ENCODE data around the gene PCDH9.

The PCDH9 gene

GRCh38 chr13:66859078-66859477 lies 371.1 kb downstream of the PCDH9 start:
- in situ Hi-C loops (cut with MboI; ENCODE audit: low sequenced_read_pairs): no loop called here

- in situ Hi-C loops (cut with MboI; ENCODE audit: low sequenced_read_pairs): no loop called here
These were observed 372.0 kb downstream of the PCDH9 start for GRCh38 chr13:66858163-66858562.

- in situ Hi-C loops (cut with MboI; ENCODE audit: low sequenced_read_pairs): no loop called here
These were observed 375.0 kb downstream of the PCDH9 start for GRCh38 chr13:66855131-66855530.

GRCh38 chr13:66853564-66853963 lies 376.6 kb downstream of the PCDH9 start:
- in situ Hi-C loops (cut with MboI; ENCODE audit: low sequenced_read_pairs): no loop called here

GRCh38 chr13:66849706-66850105 lies 380.4 kb downstream of the PCDH9 start:
- in situ Hi-C loops (cut with MboI; ENCODE audit: low sequenced_read_pairs): no loop called here

- in situ Hi-C loops (cut with MboI; ENCODE audit: low sequenced_read_pairs): no loop called here
These were observed 382.6 kb downstream of the PCDH9 start for GRCh38 chr13:66847541-66847940.

GRCh38 chr13:66845393-66845792 lies 384.7 kb downstream of the PCDH9 start:
- in situ Hi-C loops (cut with MboI; ENCODE audit: low sequenced_read_pairs): no loop called here

GRCh38 chr13:66844933-66845332 lies 385.2 kb downstream of the PCDH9 start:
- in situ Hi-C loops (cut with MboI; ENCODE audit: low sequenced_read_pairs): no loop called here

- in situ Hi-C loops (cut with MboI; ENCODE audit: low sequenced_read_pairs): no loop called here
These were observed 387.4 kb downstream of the PCDH9 start for GRCh38 chr13:66842766-66843165.

- in situ Hi-C loops (cut with MboI; ENCODE audit: low sequenced_read_pairs): no loop called here
These were observed 389.5 kb downstream of the PCDH9 start for GRCh38 chr13:66840621-66841020.

GRCh38 chr13:66837246-66837645 lies 392.9 kb downstream of the PCDH9 start:
- in situ Hi-C loops (cut with MboI; ENCODE audit: low sequenced_read_pairs): no loop called here

- in situ Hi-C loops (cut with MboI; ENCODE audit: low sequenced_read_pairs): no loop called here
These were observed 395.0 kb downstream of the PCDH9 start for GRCh38 chr13:66835040-66835628.

GRCh38 chr13:66830940-66831716 lies 399.0 kb downstream of the PCDH9 start:
- in situ Hi-C loops (cut with MboI; ENCODE audit: low sequenced_read_pairs): no loop called here

GRCh38 chr13:66829803-66830202 lies 400.3 kb downstream of the PCDH9 start:
- in situ Hi-C loops (cut with MboI; ENCODE audit: low sequenced_read_pairs): no loop called here

- in situ Hi-C loops (cut with MboI; ENCODE audit: low sequenced_read_pairs): no loop called here
These were observed 403.7 kb downstream of the PCDH9 start for GRCh38 chr13:66826398-66826797.

- in situ Hi-C loops (cut with MboI; ENCODE audit: low sequenced_read_pairs): no loop called here
These were observed 408.6 kb downstream of the PCDH9 start for GRCh38 chr13:66821551-66821950.

GRCh38 chr13:66811455-66811854 lies 418.7 kb downstream of the PCDH9 start:
- in situ Hi-C loops (cut with MboI; ENCODE audit: low sequenced_read_pairs): no loop called here

GRCh38 chr13:66809485-66809884 lies 420.7 kb downstream of the PCDH9 start:
- in situ Hi-C loops (cut with MboI; ENCODE audit: low sequenced_read_pairs): no loop called here

- in situ Hi-C loops (cut with MboI; ENCODE audit: low sequenced_read_pairs): no loop called here
These were observed 422.9 kb downstream of the PCDH9 start for GRCh38 chr13:66807251-66807650.

GRCh38 chr13:66805657-66806056 lies 424.5 kb downstream of the PCDH9 start:
- in situ Hi-C loops (cut with MboI; ENCODE audit: low sequenced_read_pairs): no loop called here

GRCh38 chr13:66803808-66804456 lies 426.2 kb downstream of the PCDH9 start:
- in situ Hi-C loops (cut with MboI; ENCODE audit: low sequenced_read_pairs): no loop called here

Measured in HL-60/S4 (cell line).